H1 (cell line): ENCODE results near the gene PSMD9. TPM values are rescaled to one million over a fixed set of nuclear protein-coding genes. Genes with fewer than 3 reads are reported as not detected.

Experiments
- CTCF ChIA-PET: fragments of 300-600 bp; sonication (Branson Sonifier 250); formaldehyde crosslinking; loops from one replicate; lab custom pipeline; 2021; ENCODE audit not compliant: partially characterized antibody; lab: Charles Lee
- POLR2A ChIA-PET: fragments of 300-600 bp; sonication (Branson Sonifier 250); formaldehyde crosslinking; loops from one replicate; lab custom pipeline; 2021; ENCODE audit warnings: inconsistent platforms; ENCODE audit not compliant: partially characterized antibody; lab: Charles Lee
- DNase-seq, 2 experiments: peaks; one replicate each; pipeline versions ENCODE4 v3.0.0 to v3.0.0-alpha.2; 2010 to 2022; ENCODE audit warnings: low spot score in 2 of 2, low read depth in 1 of 2, mixed read lengths in 1 of 2
- FAIRE-seq: peaks from 2 replicates; lab custom pipeline; 2011; peaks lifted over from hg19 to GRCh38; lab: Jason Lieb, UNC
- H2AFZ ChIP-seq: 2 replicates; pipeline ENCODE4 v1.8.1; 2012; ENCODE audit warnings: low read length, inconsistent platforms
- H2AK5ac ChIP-seq: 2 replicates; pipeline ENCODE4 v1.6.1; 2013; ENCODE audit warnings: low read depth, low read length
- H2BK120ac ChIP-seq: replicated peaks from 2 replicates; pipeline ENCODE3; 2013; ENCODE audit warnings: low read depth, low read length, inconsistent platforms
- H2BK12ac ChIP-seq: 2 replicates; pipeline ENCODE4 v1.6.1; 2013; ENCODE audit warnings: low read depth, low read length
- H2BK15ac ChIP-seq: 2 replicates; pipeline ENCODE4 v1.6.1; 2013; ENCODE audit warnings: low read length
- H2BK20ac ChIP-seq: 2 replicates; pipeline ENCODE4 v1.6.1; 2013; ENCODE audit warnings: low read length
- H2BK5ac ChIP-seq: 2 replicates; pipeline ENCODE4 v1.6.1; 2013; ENCODE audit warnings: low read depth, low read length
- H3K14ac ChIP-seq: 2 replicates; pipeline ENCODE4 v1.6.1; 2013; ENCODE audit warnings: inconsistent platforms; ENCODE audit not compliant: insufficient read length
- H3K18ac ChIP-seq: 2 replicates; pipeline ENCODE4 v1.6.1; 2013; ENCODE audit warnings: low read length; ENCODE audit errors: extremely low read depth
- H3K23ac ChIP-seq: 2 replicates; pipeline ENCODE4 v1.6.1; 2013; ENCODE audit warnings: inconsistent platforms; ENCODE audit not compliant: insufficient read length
- H3K23me2 ChIP-seq: 2 replicates; pipeline ENCODE4 v1.6.1; 2013; ENCODE audit warnings: low read depth, low read length
- H3K27ac ChIP-seq: 2 replicates; pipeline ENCODE4 v1.6.1; 2011; ENCODE audit warnings: low read depth, low read length, inconsistent platforms
- H3K27me3 ChIP-seq, 4 experiments: replicated peaks in 1 of 4; 1 replicate in 1 of 4; 2 replicates in 3 of 4; pipeline versions ENCODE4 v1.6.1 to v1.8.1; 2011 to 2013; ENCODE audit warnings: low read length in 3 of 4, mild to moderate bottlenecking in 3 of 4, inconsistent platforms in 2 of 4, mixed read lengths in 2 of 4, moderate library complexity in 1 of 4; ENCODE audit not compliant: control insufficient read depth in 3 of 4, insufficient read depth in 3 of 4; ENCODE audit errors: extremely low read depth in 1 of 4
- H3K36me3 ChIP-seq, 4 experiments: 2 replicates each; pipeline versions ENCODE4 v1.6.1 to v1.8.1; 2011 to 2013; ENCODE audit warnings: mild to moderate bottlenecking in 4 of 4, low read length in 3 of 4, moderate library complexity in 2 of 4, control low read depth in 1 of 4, inconsistent platforms in 1 of 4; ENCODE audit not compliant: insufficient read depth in 4 of 4, control insufficient read depth in 2 of 4
- H3K4ac ChIP-seq: replicated peaks from 2 replicates; pipeline ENCODE3; 2013; ENCODE audit warnings: low read length, low read depth, mixed read lengths, inconsistent platforms; ENCODE audit not compliant: insufficient read length
- H3K4me1 ChIP-seq, 4 experiments: replicated peaks in 1 of 4; 1 replicate in 1 of 4; 2 replicates in 3 of 4; pipeline versions ENCODE4 v1.6.1 to v1.8.1; 2011 to 2013; ENCODE audit warnings: low read length in 3 of 4, inconsistent platforms in 2 of 4, mixed read lengths in 1 of 4; ENCODE audit not compliant: insufficient read depth in 4 of 4, control insufficient read depth in 3 of 4
- H3K4me2 ChIP-seq, 2 experiments: 2 replicates each; pipeline versions ENCODE4 v1.6.1 to v1.8.1; 2011 to 2013; ENCODE audit warnings: low read depth in 2 of 2, low read length in 2 of 2, control low read depth in 1 of 2, inconsistent platforms in 1 of 2, mild to moderate bottlenecking in 1 of 2; ENCODE audit not compliant: insufficient read depth in 1 of 2
- H3K4me3 ChIP-seq, 4 experiments: fragments of 200-600, 300-600 bp in 1 of 4; sonication (generic), shearing (Covaris generic), sonication (Bioruptor Twin) in 1 of 4; 2 replicates each; pipeline versions ENCODE4 v1.5.1 to v1.8.1; 2011 to 2016; ENCODE audit warnings: low read length in 4 of 4, low read depth in 3 of 4, control low read depth in 2 of 4, inconsistent platforms in 2 of 4, mild to moderate bottlenecking in 2 of 4, mixed read lengths in 1 of 4, moderate library complexity in 1 of 4; ENCODE audit not compliant: insufficient read depth in 2 of 4; ENCODE audit errors: extremely low read depth in 1 of 4
- H3K56ac ChIP-seq: replicated peaks from 2 replicates; pipeline ENCODE3; 2013; ENCODE audit warnings: low read depth, mild to moderate bottlenecking, mixed read lengths, low read length, inconsistent platforms; ENCODE audit not compliant: insufficient read length
- H3K79me1 ChIP-seq: 2 replicates; pipeline ENCODE4 v1.6.1; 2013; ENCODE audit warnings: low read depth, low read length, control low read depth
- H3K79me2 ChIP-seq, 2 experiments: 2 replicates each; pipeline versions ENCODE4 v1.6.1 to v1.8.1; 2012 to 2013; ENCODE audit warnings: low read length in 2 of 2, mild to moderate bottlenecking in 2 of 2, inconsistent platforms in 1 of 2; ENCODE audit not compliant: insufficient read depth in 2 of 2, control insufficient read depth in 1 of 2
- H3K9ac ChIP-seq, 4 experiments: replicated peaks in 1 of 4; 1 replicate in 1 of 4; 2 replicates in 3 of 4; pipeline versions ENCODE4 v1.6.1 to v1.8.1; 2011 to 2013; ENCODE audit warnings: low read depth in 3 of 4, low read length in 3 of 4, control low read depth in 2 of 4, mild to moderate bottlenecking in 2 of 4, moderate library complexity in 2 of 4, inconsistent platforms in 1 of 4; ENCODE audit errors: extremely low read depth in 1 of 4
- H3K9me3 ChIP-seq, 2 experiments: 2 replicates each; pipeline versions ENCODE4 v1.6.1 to v1.8.1; 2012 to 2013; ENCODE audit warnings: mild to moderate bottlenecking in 2 of 2, moderate library complexity in 2 of 2, control low read depth in 1 of 2, inconsistent platforms in 1 of 2, low read depth in 1 of 2, low read length in 1 of 2, mixed read lengths in 1 of 2; ENCODE audit not compliant: insufficient read depth in 2 of 2
- H4K20me1 ChIP-seq, 2 experiments: replicated peaks in 1 of 2; 2 replicates each; pipeline versions ENCODE3 to v1.8.1; 2011 to 2013; ENCODE audit warnings: inconsistent platforms in 2 of 2, low read length in 2 of 2, mild to moderate bottlenecking in 1 of 2; ENCODE audit not compliant: insufficient read depth in 2 of 2, control insufficient read depth in 1 of 2
- H4K5ac ChIP-seq: 2 replicates; pipeline ENCODE4 v1.6.1; 2013; ENCODE audit warnings: low read length, low read depth, mixed read lengths, inconsistent platforms; ENCODE audit not compliant: insufficient read length
- H4K8ac ChIP-seq: 2 replicates; pipeline ENCODE4 v1.8.0; 2013; ENCODE audit warnings: mild to moderate bottlenecking, moderate library complexity, low read length, inconsistent platforms; ENCODE audit not compliant: insufficient read depth; ENCODE audit errors: extremely low read depth
- H4K91ac ChIP-seq: replicated peaks from 2 replicates; pipeline ENCODE3; 2013; ENCODE audit warnings: low read length, mixed read lengths, inconsistent platforms; ENCODE audit not compliant: insufficient read length
- CHD1 ChIP-seq: IDR thresholded peaks from 2 replicates; pipeline ENCODE4 v1.6.1; 2012; ENCODE audit warnings: low read depth, low read length, improper control_type of control experiment
- E2F6 ChIP-seq: IDR thresholded peaks from 2 replicates; pipeline ENCODE4 v1.6.1; 2012; ENCODE audit warnings: inconsistent platforms
- FOSL1 ChIP-seq: IDR thresholded peaks from 2 replicates; pipeline ENCODE4 v1.6.1; 2011; ENCODE audit warnings: mild to moderate bottlenecking, low read depth, low read length, moderate library complexity; ENCODE audit not compliant: insufficient read depth
- KDM4A ChIP-seq: IDR thresholded peaks from one replicate; pipeline ENCODE4 v1.7.1; 2012; ENCODE audit warnings: low read depth, mild to moderate bottlenecking, moderate library complexity, low read length, inconsistent platforms; ENCODE audit not compliant: severe bottlenecking
- KDM5A ChIP-seq: fragments of 200-600 bp; IDR thresholded peaks from 2 replicates; pipeline ENCODE4 v1.7.1; 2012; ENCODE audit warnings: mild to moderate bottlenecking, low read length, inconsistent platforms, mixed read lengths
- POLR2A ChIP-seq, 2 experiments: IDR thresholded peaks; 1 replicate in 1 of 2; 2 replicates in 1 of 2; pipeline ENCODE4 v1.6.1; 2011; ENCODE audit warnings: low read depth in 2 of 2, low read length in 2 of 2, mild to moderate bottlenecking in 2 of 2; ENCODE audit errors: control extremely low read depth in 1 of 2
- RXRA ChIP-seq: IDR thresholded peaks from 2 replicates; pipeline ENCODE4 v1.6.1; 2011; ENCODE audit warnings: low read depth, mild to moderate bottlenecking, low read length, moderate library complexity; ENCODE audit not compliant: insufficient read depth
- SAP30 ChIP-seq: fragments of 300-600 bp; sonication (generic); IDR thresholded peaks from 2 replicates; pipeline ENCODE4 v1.7.1; 2012; ENCODE audit warnings: low read length, moderate library complexity, mild to moderate bottlenecking, inconsistent platforms; ENCODE audit not compliant: insufficient read depth, insufficient replicate concordance
- SUZ12 ChIP-seq: fragments of 200-600 bp; sonication (generic); IDR thresholded peaks from 2 replicates; pipeline ENCODE4 v1.6.1; 2012; ENCODE audit warnings: mild to moderate bottlenecking, inconsistent platforms, low read length, moderate library complexity, mixed read lengths
- TAF7 ChIP-seq: optimal IDR thresholded peaks from 2 replicates; pipeline ENCODE3; 2011; ENCODE audit warnings: low read depth, mild to moderate bottlenecking, inconsistent platforms, low read length, moderate library complexity, borderline replicate concordance
- TCF12 ChIP-seq: IDR thresholded peaks from 2 replicates; pipeline ENCODE4 v1.6.1; 2011; ENCODE audit warnings: low read depth, mild to moderate bottlenecking, low read length
- WGBS, 2 experiments: shearing (Covaris generic) in 1 of 2; methylation state at CpG; one replicate each; pipeline versions ENCODE4 v1.1.6 to v1.1.7; 2013 to 2015; ENCODE audit warnings: low lambda C conversion rate in 2 of 2, mixed read lengths in 2 of 2, inconsistent platforms in 1 of 2, low coverage in 1 of 2, missing lambda C conversion rate in 1 of 2; ENCODE audit not compliant: insufficient replicate concordance in 2 of 2, insufficient coverage in 1 of 2, insufficient read length in 1 of 2; ENCODE audit errors: extremely low coverage in 1 of 2, missing lambda C conversion rate in 1 of 2; 5-methylcytosine and 5-hydroxymethylcytosine counted together
- polyA plus RNA-seq, 7 experiments: library from polyadenylated mRNA; depleted of rRNA in 3 of 7; stranded (reverse) in 5 of 7; unstranded in 2 of 7; fragments of >200 nt in 5 of 7; fragments of 200-250 nt in 2 of 7; gene quantifications; 1 replicate in 5 of 7; 2 replicates in 1 of 7; 4 replicates in 1 of 7; pipeline versions ENCODE4 v1.2.1 to v1.2.3, GENCODE V29; 2011 to 2013; ENCODE audit warnings: missing spikeins in 2 of 7, mixed read lengths in 2 of 7
- total RNA-seq: library from RNA; stranded (reverse); fragmentation: NEBNext Ultra II Directional; extraction: Animal tissue kit (Norgen Biotek cat#: 25700); gene quantifications from 2 replicates; pipeline ENCODE4 v1.2.1, GENCODE V29; 2021

Gene PSMD9
- total and polyA plus RNA-seq, 2 of the 8 experiments (the other 6 are each of a cell fraction or from before 2014, with no cell fraction given) = 28.8 to 36.1 TPM

GRCh38 chr12:121939186-121939585 lies 50.6 kb downstream of the PSMD9 start:
- Histone ChIP-seq H3K23me2 (no peaks in the 10 kb centered on the region), H3K23ac (no peak overlapping the region), H3K18ac (no peak overlapping the region), H4K91ac (no peak overlapping the region), H3K27me3 (no peaks in the 10 kb centered on the region), H3K27ac (no peak overlapping the region), H2BK20ac (no peak overlapping the region), H3K14ac (no peak overlapping the region), H2BK5ac (no peak overlapping the region), H4K5ac (no peak overlapping the region), H3K4me1 (peaks cover 0 to 1% (median 0%) of the 10 kb centered on the region in 4 experiments; a peak in 4 of 7 replicates), H3K9ac (no peak overlapping the region), H3K4me2 (no peak overlapping the region), H3K9me3 (no peaks in the 10 kb centered on the region; a peak in 1 of 4 replicates), H4K20me1 (no peaks in the 10 kb centered on the region), H3K56ac (no peak overlapping the region), H3K36me3 (no peaks in the 10 kb centered on the region), H3K4ac (no peak overlapping the region), H3K4me3 (no peak overlapping the region), H2AK5ac (no peak overlapping the region), H3K79me2 (no peaks in the 10 kb centered on the region), H2BK12ac (no peak overlapping the region), H2AFZ (no peak overlapping the region), H4K8ac (no peak overlapping the region), H2BK120ac (no peak overlapping the region), H3K79me1 (no peaks in the 10 kb centered on the region), H2BK15ac (no peak overlapping the region)
- FAIRE-seq = no peak
- ChIA-PET POLR2A (interaction anchor here (1.2 kb wide), 1 partner anchor 12 kb away, joined by 3 read pairs; no protein-coding TSS in a partner anchor), CTCF (interaction anchor here (1.2 kb wide), 1 partner anchor 64 kb away, joined by 3 read pairs; no protein-coding TSS in a partner anchor)
- no peak for TF ChIP-seq TCF12
- no peak for TF ChIP-seq SAP30
- no peak for TF ChIP-seq CHD1
- no peak for TF ChIP-seq FOSL1
- no peak for TF ChIP-seq KDM4A
- TF ChIP-seq KDM5A = no peak
- no peak for TF ChIP-seq E2F6
- TF ChIP-seq POLR2A (IDR thresholded peaks at IDR 0.05; ENCODE audit: control extremely low read depth in 1 of 2, low read depth in 2 of 2, low read length in 2 of 2) = no peak
- no peak for TF ChIP-seq SUZ12
- TF ChIP-seq TAF7 = no peak
- no peak for TF ChIP-seq RXRA
- DNase-seq = no peak
- WGBS, 2 experiments = 91% methylated on average over 7 of the region's 7 CpGs; no CpG with 5 or more reads in 1 of the 2 experiments
